HG02571 (cell line): Measurements from ENCODE around the gene MT1M.
"Not testable (repeated sequence)": the region's sequence is repeated elsewhere in the genome, so short reads cannot be mapped to it uniquely, and the experiment has no call there.

ENCODE experiments used
- ATAC-seq: cut with Tn5 transposase; IDR thresholded peaks from one replicate; pipeline ENCODE4 v1.9.1; 2021; ENCODE audit warnings: mild to moderate bottlenecking, moderate library complexity; ENCODE audit not compliant: unreplicated experiment

MT1M gene

DNA sequence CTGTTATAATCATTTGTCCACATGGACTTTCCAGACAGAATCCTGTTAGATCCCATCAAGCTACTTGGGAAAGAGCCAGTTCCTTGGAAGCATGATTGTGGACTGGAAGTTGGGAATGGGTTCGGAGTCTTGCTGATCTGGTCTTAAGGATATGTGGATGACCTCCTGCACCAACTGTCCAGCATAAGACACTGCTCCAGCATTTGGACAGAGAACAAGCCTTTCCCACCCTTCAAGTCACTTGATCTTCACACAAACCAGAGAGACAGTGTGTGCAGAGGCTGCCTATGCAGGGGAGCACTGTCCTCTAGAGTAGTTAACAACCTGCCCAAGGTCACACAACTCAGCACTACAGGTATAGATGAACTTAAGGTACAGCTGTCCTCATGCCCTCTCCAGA lies 13.4 kb downstream of the MT1M start:
- no peak for ATAC-seq

DNA sequence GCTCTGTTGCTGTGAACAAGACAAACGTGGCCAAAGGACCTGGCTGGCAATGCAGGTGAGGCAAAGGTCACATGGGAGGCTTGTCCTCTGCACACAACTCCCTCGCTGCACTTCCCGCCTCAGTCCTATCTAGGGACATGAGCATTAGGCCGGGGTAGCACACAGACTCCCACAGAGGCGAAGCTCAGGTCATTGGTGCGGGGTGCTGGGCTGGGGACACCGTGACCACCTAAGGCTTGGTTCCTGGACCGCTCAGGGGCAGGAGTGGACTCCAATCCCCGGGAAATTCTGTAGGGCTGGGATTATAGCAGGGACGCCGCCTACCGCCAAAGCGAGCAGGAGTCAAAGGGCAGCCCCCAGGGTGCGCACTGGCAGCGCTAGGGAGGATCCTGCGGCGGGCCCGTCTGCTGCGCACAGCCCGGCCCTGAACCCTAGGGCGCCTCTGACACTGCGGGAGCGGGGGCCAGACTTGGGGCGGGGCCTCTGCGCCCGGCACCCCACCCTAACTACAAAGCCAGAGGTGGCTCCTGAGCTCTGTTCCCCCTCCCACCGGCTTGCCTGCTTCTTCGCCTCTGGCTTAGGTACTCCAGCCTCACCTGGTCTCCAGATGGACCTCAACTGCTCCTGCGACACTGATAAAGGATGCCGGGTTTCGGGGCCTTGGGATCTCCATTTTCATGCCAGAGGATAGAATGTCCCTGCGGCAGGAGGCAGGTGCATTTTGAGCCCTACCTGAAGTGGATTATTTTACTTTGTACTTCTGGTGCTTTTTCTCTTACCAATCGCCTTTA lies 15.4 kb downstream of the MT1M start:
- no peak for ATAC-seq

DNA sequence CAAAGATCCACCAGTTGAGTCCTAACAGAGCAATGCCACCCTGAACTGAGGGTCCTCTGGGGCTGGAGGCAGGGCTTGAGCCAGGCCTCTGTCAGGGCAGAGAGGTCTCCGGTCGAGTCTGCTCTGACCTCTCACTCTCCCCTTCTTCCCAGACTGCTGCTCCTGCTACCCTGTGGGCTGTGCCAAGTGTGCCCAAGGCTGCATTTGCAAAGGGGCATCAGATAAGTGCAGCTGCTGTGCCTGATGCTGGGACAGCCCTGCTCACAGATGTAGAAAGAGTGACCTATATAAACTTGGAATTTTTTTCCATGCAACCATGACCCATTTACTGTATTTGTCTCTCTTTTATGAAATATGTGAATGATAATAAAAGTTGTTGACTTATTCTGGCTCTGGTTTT lies 16.8 kb downstream of the MT1M start:
- ATAC-seq = no peak

DNA sequence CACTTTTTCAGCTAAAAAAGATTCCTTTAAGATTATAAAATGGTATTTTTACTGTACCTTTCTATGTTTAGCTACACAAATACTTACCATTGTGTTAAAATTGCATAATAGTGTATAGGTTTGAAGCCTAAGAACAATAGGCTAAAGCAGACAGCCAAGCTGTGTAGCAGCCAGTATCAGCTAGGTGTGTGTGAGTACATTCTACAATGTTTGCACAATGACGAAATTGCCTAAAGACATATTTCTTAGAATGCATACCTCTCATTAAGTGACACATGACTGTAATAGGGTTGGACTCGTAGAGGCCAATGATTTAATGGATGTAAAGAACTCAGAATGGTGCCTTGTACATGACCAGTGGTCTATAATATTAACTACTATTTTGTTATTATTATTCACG lies 17.4 kb downstream of the MT1M start:
- ATAC-seq = no peak

DNA sequence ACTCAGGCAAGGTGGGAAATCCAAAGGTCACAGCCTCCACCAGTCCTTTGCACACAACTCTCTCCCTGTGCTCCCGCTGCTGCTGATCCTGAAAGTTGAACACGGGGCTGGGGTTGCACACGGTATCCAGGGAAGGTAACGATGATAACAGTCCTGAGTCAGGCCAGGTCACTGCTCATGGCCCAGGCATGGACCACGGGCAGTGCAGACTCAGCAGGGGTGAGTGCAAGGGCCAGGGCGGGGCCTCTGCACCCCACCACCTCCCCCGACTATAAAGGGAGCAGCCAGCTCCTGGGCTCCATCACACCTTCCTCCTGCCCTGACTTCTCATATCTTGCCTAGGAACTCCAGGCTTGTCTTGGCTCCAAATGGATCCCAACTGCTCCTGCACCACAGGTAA lies 19.1 kb downstream of the MT1M start, which contains the start of gene MT1B:
MT1B (plus strand) TSS at position 301 of the 400 bp plus-strand sequence; CDS start at position 369, 68 bp downstream.
- no peak for ATAC-seq

DNA sequence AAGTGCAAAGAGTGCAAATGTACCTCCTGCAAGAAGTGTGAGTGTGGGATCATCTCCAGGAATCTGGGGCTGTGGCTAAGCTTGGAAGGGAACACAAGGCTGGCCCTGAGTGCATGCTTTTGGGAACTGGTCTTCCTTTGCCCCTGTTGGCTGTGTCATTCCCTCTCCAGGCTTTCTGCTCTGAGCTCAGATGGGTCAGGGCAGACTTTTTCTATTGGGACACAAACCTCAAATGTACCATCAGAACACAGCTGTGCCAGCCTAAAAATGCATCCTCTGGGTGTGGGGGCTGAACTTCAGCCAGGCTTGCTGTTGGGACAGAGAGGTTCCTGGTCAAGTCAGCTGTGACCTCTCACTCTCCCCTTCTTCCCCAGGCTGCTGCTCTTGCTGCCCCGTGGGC lies 20.1 kb downstream of the MT1M start:
- ATAC-seq = no peak

DNA sequence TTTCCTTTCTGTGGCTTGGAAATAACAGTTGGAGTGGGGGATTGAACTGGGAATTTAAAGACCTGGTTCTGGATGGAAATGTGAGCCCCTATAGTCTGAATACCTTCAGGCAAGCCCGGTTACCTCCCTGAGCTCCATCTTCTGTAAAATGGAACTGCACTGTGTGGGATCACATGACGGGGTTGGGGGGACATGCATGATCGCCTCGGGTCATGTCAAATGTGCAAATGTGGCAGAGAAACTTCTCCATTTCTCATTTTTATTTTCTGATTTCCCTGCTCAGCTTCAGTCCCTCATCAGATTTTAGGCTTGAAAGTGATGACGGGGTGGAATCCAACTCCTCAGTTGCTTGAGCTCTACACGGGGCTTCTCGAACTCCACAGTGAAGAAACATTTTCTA lies 20.8 kb downstream of the MT1M start:
- no peak for ATAC-seq

DNA sequence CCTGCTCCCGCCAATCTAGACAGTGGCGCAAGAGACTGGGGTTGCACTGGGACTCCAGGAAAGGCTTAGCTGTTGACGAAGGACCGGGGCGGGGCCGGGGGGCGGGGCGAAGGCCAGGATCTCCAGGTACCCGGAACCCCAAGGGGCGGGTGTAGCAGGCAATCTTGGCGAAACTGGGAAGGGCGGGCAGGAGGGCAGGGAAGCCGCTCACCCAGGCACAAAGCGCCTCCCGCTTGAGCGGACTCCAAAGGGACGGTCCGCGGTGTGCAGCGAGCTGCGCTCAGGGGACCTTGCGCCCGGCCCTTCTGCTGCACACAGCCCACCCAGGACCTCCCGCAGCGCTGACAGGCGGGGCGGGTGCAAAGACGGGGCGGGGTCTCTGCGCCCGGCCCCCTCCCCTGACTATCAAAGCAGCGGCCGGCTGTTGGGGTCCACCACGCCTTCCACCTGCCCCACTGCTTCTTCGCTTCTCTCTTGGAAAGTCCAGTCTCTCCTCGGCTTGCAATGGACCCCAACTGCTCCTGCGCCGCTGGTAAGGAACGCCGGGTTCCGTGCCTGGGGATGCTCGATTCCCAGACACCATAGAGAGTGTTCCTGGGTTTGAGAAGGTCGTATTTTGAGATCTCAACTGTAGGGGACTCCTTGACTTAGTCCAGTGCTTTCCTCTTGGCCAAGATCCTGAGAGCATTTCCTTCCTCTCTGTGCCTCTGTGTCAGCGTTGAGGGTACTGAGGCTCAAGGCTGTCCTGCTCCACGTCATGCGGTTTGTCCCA lies 25.3 kb downstream of the MT1M start, which contains the start of gene MT1F:
MT1F (plus strand) TSS at position 405 of the 772 bp plus-strand sequence; CDS start at position 505, 100 bp downstream.
- ATAC-seq = no peak

DNA sequence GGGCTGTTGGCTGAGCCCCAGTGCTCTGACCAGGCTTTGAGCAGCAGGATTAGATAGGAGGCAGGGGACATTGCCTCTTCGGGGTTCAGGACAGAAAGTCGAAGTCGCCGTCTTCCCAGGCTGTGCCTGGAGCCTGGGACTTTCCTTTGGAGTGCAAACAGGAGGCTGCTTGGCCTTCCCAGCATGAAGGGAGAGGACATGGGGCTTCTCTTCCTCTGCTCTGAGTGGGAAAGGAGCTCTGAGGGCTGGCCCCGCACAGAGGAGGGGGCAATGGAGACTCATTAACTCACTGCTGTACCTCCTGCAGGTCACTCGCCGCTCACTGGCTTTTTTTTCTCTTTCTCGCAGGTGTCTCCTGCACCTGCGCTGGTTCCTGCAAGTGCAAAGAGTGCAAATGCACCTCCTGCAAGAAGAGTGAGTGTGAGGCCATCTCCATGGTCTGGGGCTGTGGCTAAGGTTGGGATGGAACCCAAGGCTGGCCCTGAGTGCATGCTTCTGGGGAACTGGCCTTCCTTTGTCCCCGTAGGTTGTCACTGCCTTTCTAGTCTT lies 25.9 kb downstream of the MT1M start:
- ATAC-seq = no peak

DNA sequence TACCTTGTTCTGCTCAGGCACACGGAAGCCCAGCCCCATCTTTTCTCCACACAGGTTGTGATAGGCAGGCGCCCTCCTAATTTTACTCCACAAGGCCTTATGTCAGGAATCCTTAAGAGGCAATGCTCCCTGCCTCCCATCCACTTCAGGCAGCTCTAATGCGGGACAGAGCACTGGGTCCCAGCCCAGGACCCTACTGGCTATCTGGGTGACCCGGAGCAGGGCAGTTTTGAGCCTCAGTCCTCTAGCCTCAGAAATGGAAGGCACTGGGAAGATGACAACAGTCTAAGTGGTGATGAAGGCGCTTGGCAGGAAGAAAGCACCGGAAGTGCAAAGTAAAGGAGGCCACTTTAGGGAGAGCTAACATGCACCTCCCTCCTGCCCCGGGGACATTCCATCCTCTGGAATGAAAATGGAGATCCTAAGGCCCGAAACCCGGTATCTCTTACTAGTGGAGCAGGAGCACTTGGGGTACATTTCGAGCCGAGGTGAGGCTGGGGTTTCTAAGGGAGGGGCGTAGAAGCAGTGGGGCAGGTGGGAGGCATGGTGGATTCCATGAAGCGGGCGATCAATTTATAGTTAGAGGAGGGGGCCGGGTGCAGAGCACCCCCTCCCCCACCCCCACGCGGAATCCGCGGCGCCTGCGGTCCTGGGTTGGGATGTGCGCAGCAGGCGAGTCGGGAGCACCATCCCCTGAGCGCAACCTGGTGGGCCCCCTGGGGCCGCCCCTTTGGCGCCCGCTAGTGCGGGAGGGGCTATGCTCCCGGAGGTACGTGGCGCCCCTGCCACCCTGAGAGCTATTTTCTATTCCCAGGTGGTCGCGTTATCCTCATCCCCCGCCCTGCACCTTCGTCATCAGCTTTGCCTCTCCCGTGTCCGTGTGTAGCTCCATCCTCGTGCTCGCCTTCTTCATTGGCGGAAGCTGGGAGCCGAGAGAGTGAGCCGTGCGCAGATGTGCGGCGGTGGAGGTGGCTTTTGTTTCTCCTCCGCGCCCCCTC lies 30.2 kb downstream of the MT1M start:
- ATAC-seq = no peak

GRCh38 chr16:56664506-56664905 lies 32.0 kb downstream of the MT1M start:
- no peak for ATAC-seq

DNA sequence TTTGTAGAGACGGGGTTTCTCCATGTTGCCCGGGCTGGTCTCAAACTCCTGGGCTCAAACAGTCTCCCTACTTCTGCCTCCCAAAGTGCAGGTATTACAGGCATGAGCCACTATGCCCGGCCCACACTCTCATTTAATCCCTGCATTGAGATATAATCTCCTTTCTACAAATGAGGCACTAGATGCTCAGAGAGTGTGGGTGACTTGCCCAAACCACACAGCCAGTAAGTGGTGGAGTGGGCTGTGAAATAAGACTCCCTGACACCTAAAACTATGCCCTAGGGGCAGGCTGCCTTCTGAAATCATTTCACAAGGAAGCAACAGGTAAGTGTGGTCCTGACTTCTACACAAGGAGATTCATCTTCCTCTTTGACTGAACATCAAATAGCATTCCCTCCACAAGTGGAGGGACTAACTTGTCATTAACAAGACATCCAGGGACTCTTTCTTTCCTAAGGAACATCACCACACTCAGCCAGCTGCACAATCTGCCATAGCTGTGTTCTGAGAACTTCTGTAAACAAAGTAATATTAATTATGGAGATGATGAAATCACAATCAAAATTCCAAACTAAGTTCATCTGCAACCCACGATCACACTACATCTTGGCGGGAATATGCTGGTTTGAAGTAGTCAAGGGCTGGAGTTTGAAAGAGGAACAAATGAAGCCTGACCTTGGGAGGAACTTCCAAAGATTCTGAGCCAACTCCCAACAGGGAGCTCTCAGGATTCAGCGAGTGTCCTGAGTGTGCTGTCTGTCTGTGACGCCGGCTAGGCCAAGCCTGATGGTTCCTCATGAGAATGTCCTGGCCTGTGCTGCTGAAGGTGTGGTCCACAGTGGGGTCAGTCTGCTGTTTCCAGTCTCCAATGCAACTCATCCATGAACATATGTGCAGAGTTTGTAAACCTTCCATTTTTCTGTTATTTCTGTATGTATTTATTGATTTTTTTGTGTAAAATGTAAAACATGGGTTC lies 33.1 kb downstream of the MT1M start:
- not testable (repeated sequence) for ATAC-seq

- ATAC-seq = no peak
Observed at GRCh38 chr16:56667581-56668571, 35.4 kb downstream of the MT1M start, which contains the start of gene MT1G. MT1G (minus strand) TSS chr16:56668065; CDS start chr16:56667993, 72 bp downstream.

DNA sequence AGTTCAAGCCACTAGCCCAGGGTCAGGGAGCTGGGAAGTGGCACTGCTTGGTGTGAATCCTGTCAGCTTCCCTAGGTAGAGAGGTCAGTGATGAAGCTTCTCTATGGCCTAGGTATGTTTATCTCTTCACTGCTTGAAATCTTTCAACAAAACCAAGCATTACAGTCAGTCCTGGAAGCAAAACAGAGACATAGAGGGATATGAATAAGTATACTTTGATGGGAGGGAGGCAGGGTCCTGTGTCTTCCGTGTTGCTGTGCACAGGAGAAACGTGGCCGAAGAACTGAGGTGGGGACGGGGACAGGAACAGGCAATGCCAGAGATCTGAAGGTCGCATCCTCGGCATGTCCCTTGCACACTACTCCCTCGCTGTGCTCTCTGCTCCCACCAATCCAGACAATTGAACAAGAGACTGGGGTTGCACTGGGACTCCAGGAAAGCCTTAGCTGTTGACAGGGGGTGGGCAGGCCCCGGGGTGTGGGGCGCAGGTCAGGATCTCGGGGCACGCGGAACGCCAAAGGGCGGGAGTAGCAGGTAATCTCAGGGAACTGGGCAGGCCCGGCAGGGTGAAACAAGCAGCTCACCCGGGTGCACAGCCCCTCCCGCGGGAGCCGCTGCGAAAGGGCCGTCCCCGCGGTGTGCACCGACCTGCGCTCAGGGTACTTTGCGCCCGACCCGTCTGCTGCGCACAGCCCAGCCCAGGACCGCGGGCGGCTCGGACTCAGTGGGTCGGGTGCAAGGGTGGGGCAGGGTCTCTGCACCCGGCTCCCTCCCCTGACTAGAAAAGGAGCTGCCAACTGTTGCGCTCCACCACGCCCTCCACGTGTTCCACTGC lies 36.8 kb downstream of the MT1M start, which contains the start of gene MT1H:
MT1H (plus strand) TSS at position 810 of the 835 bp plus-strand sequence. CDS start 71 bp downstream, outside the sequence.
- no peak for ATAC-seq

- ATAC-seq = no peak
Observed at GRCh38 chr16:56669840-56670619, 37.6 kb downstream of the MT1M start.

GRCh38 chr16:56670620-56670934 lies 38.1 kb downstream of the MT1M start:
- ATAC-seq = no peak
